ENCODE results near the gene NLGN4X.

The NLGN4X gene

GRCh38 chrX:5842601-5843000 lies 386.1 kb downstream of the NLGN4X start:
- DNase-seq, result no peak

Measured in HCEC 1CT (cell line).